Measurements from ENCODE around the gene RANBP3.

- TF ChIP-seq, protein P1, sequence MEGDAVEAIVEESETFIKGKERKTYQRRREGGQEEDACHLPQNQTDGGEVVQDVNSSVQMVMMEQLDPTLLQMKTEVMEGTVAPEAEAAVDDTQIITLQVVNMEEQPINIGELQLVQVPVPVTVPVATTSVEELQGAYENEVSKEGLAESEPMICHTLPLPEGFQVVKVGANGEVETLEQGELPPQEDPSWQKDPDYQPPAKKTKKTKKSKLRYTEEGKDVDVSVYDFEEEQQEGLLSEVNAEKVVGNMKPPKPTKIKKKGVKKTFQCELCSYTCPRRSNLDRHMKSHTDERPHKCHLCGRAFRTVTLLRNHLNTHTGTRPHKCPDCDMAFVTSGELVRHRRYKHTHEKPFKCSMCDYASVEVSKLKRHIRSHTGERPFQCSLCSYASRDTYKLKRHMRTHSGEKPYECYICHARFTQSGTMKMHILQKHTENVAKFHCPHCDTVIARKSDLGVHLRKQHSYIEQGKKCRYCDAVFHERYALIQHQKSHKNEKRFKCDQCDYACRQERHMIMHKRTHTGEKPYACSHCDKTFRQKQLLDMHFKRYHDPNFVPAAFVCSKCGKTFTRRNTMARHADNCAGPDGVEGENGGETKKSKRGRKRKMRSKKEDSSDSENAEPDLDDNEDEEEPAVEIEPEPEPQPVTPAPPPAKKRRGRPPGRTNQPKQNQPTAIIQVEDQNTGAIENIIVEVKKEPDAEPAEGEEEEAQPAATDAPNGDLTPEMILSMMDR (conservative IDR thresholded peaks at IDR 0.05; ENCODE audit: low read length) = no peak
- no peak for TF ChIP-seq EZH2phosphoT487 (IDR thresholded peaks at IDR 0.05; ENCODE audit: borderline replicate concordance, low read depth, low read length)
Observed at GRCh38 chr19:5958074-5958850, 19.7 kb downstream of the RANBP3 start.
